ENCODE measurements around the gene NHLRC4. TPM values are rescaled to one million over a fixed set of nuclear protein-coding genes. Genes with fewer than 3 reads are reported as not detected.

The NHLRC4 gene
- polyA plus RNA-seq, 1 donor (not counting 4 experiments of a cell fraction or from before 2014, with no cell fraction given), result 0.10 TPM

GRCh38 chr16:617855-618254, 51.0 kb downstream of the NHLRC4 start:
- Histone ChIP-seq H3K9me1 (ENCODE audit: control insufficient read depth, extremely low read depth, insufficient read depth, low read length) (no peaks in the 10 kb centered on the region), H3K9ac (ENCODE audit: control insufficient read depth, extremely low read depth, insufficient read depth, low read length) (no peak overlapping the region), H3K27ac (ENCODE audit: control insufficient read depth, insufficient read depth, low read length) (no peak overlapping the region), H3K79me2 (ENCODE audit: control insufficient read depth, insufficient read depth, low read length) (no peaks in the 10 kb centered on the region), H2AFZ (ENCODE audit: control insufficient read depth, low read length) (no peak overlapping the region), H3K4me3 (ENCODE audit: control insufficient read depth in 2 of 3, extremely low read depth in 1 of 3, insufficient read depth in 2 of 3, low read depth in 1 of 3, low read length in 3 of 3) (no peak overlapping the region), H3K9me3 (ENCODE audit: control insufficient read depth, low read depth, low read length) (no peaks in the 10 kb centered on the region), H3K4me1 (ENCODE audit: control insufficient read depth, extremely low read depth, insufficient read depth, low read length) (peaks cover 19% of the 10 kb centered on the region), H3K27me3 (ENCODE audit: control insufficient read depth, extremely low read depth, insufficient read depth, low read length) (peaks cover 21% of the 10 kb centered on the region), H3K4me2 (ENCODE audit: control insufficient read depth, extremely low read depth, insufficient read depth, low read depth, low read length) (no peak overlapping the region), H4K20me1 (ENCODE audit: control insufficient read depth, extremely low read depth, insufficient read depth, low read length) (peaks cover 11% of the 10 kb centered on the region), H3K36me3 (ENCODE audit: control insufficient read depth in 2 of 2, extremely low read depth in 1 of 2, insufficient read depth in 2 of 2, low read length in 2 of 2) (peaks cover 0 to 3% of the 10 kb centered on the region in 2 experiments)
- dilution Hi-C loops (cut with MboI; ENCODE audit: extremely low pct_ligation_motif_present, low sequenced_read_pairs), result no loop called here
- TF ChIP-seq CTCF (optimal IDR thresholded peaks at IDR 0.05 in 1 of 3, IDR thresholded peaks at IDR 0.05 in 1 of 3, conservative IDR thresholded peaks at IDR 0.05 in 1 of 3; ENCODE audit: extremely low read depth in 1 of 3, insufficient read depth in 2 of 3, low read length in 3 of 3) (no peak), EZH2 (IDR thresholded peaks at IDR 0.05; ENCODE audit: low read length) (no peak)
- FAIRE-seq, result no peak
- no peak for DNase-seq (ENCODE audit: low read depth, low spot score)

Small RNAs within 50 kb of the gene (small RNA-seq; reads per million reads assigned to genes)
- 0 reads per million in 3 experiments for gene MIR3176 (ENCODE audit: insufficient read length in 3 of 3, low read depth in 3 of 3, low replicate concordance in 1 of 3)
- 0 to 0.50 (median 0.07) reads per million in 3 experiments for gene MIR5587 (ENCODE audit: insufficient read length in 3 of 3, low read depth in 3 of 3, low replicate concordance in 1 of 3)
- 0 reads per million in 3 experiments for gene Z98883.1 (ENCODE audit: insufficient read length in 3 of 3, low read depth in 3 of 3, low replicate concordance in 1 of 3)

Other genes starting within 250 kb of the NHLRC4 start
- 8.8 to 13.3 TPM (median 11.4 TPM) in 3 replicates for gene AXIN1, start 214.3 kb upstream of the NHLRC4 start, polyA plus RNA-seq
- 115 to 142 TPM (median 128 TPM) in 3 replicates for gene MRPL28, start 196.5 kb upstream of the NHLRC4 start, polyA plus RNA-seq
- 25.5 to 47.7 TPM (median 46.7 TPM) in 3 replicates for gene PGAP6, start 185.0 kb upstream of the NHLRC4 start, polyA plus RNA-seq
- 140 to 246 TPM (median 141 TPM) in 3 replicates for gene NME4, start 169.8 kb upstream of the NHLRC4 start, polyA plus RNA-seq
- 14.2 to 28.1 TPM (median 18.8 TPM) in 3 replicates for gene DECR2, start 165.1 kb upstream of the NHLRC4 start, polyA plus RNA-seq
- gene RAB11FIP3, start 141.4 kb upstream of the NHLRC4 start, polyA plus RNA-seq, result 6.0 to 10.0 TPM (median 6.4 TPM) in 3 replicates
- 7.9 to 15.1 TPM (median 10.7 TPM) in 3 replicates for gene CAPN15, start 39.3 kb upstream of the NHLRC4 start, polyA plus RNA-seq
- gene PRR35, start 6.6 kb upstream of the NHLRC4 start, polyA plus RNA-seq, result not detected in 3 replicates
- 11.2 to 23.3 TPM (median 16.7 TPM) in 3 replicates for gene PIGQ, start 3.0 kb downstream of the NHLRC4 start, polyA plus RNA-seq
- gene RAB40C, start 23.1 kb downstream of the NHLRC4 start, polyA plus RNA-seq, result 4.0 to 12.3 TPM (median 4.2 TPM) in 3 replicates
- gene WFIKKN1, start 64.0 kb downstream of the NHLRC4 start, polyA plus RNA-seq, result 0.01 to 0.04 TPM in 2 of 3 replicates, not detected in the other
- 46.9 to 65.8 TPM (median 49.4 TPM) in 3 replicates for gene METTL26, start 69.3 kb downstream of the NHLRC4 start, polyA plus RNA-seq
- 5.9 to 14.5 TPM (median 8.1 TPM) in 3 replicates for gene MCRIP2, start 74.8 kb downstream of the NHLRC4 start, polyA plus RNA-seq
- 5.9 to 9.2 TPM (median 8.2 TPM) in 3 replicates for gene WDR90, start 82.4 kb downstream of the NHLRC4 start, polyA plus RNA-seq
- 58.7 to 97.0 TPM (median 61.7 TPM) in 3 replicates for gene RHOT2, start 101.1 kb downstream of the NHLRC4 start, polyA plus RNA-seq
- gene RHBDL1, start 108.7 kb downstream of the NHLRC4 start, polyA plus RNA-seq, result 0.58 to 2.7 TPM (median 0.71 TPM) in 3 replicates
- gene STUB1, start 113.4 kb downstream of the NHLRC4 start, polyA plus RNA-seq, result 124 to 153 TPM (median 144 TPM) in 3 replicates
- gene JMJD8, start 117.3 kb downstream of the NHLRC4 start, polyA plus RNA-seq, result 17.8 to 29.7 TPM (median 20.1 TPM) in 3 replicates
- 1.2 to 2.7 TPM (median 2.1 TPM) in 3 replicates for gene WDR24, start 123.4 kb downstream of the NHLRC4 start, polyA plus RNA-seq
- gene FBXL16, start 138.8 kb downstream of the NHLRC4 start, polyA plus RNA-seq, result 0.45 to 3.0 TPM (median 0.81 TPM) in 3 replicates
- 27.1 to 171 TPM (median 42.1 TPM) in 3 replicates for gene METRN, start 148.1 kb downstream of the NHLRC4 start, polyA plus RNA-seq
- 5.6 to 13.7 TPM (median 8.2 TPM) in 3 replicates for gene ANTKMT, start 154.1 kb downstream of the NHLRC4 start, polyA plus RNA-seq
- gene CCDC78, start 159.4 kb downstream of the NHLRC4 start, polyA plus RNA-seq, result 2.0 to 4.1 TPM (median 2.5 TPM) in 3 replicates
- gene HAGHL, start 160.1 kb downstream of the NHLRC4 start, polyA plus RNA-seq, result 6.8 to 30.7 TPM (median 8.0 TPM) in 3 replicates
- gene CIAO3, start 174.0 kb downstream of the NHLRC4 start, polyA plus RNA-seq, result 20.1 to 31.8 TPM (median 24.9 TPM) in 3 replicates
- 8.5 to 12.7 TPM (median 11.7 TPM) in 3 replicates for gene MSLN, start 193.7 kb downstream of the NHLRC4 start, polyA plus RNA-seq
- gene RPUSD1, start 221.4 kb downstream of the NHLRC4 start, polyA plus RNA-seq, result 11.9 to 30.3 TPM (median 19.3 TPM) in 3 replicates
- gene CHTF18, start 221.6 kb downstream of the NHLRC4 start, polyA plus RNA-seq, result 5.7 to 6.7 TPM (median 5.7 TPM) in 3 replicates
- not detected in 3 replicates for gene GNG13, start 233.7 kb downstream of the NHLRC4 start, polyA plus RNA-seq